Heart right ventricle (tissue), 16 donors: ENCODE results near the gene NKPD1. TPM values are rescaled to one million over a fixed set of nuclear protein-coding genes. Genes with fewer than 3 reads are reported as not detected.

Experiments used
- ATAC-seq, 8 donors: fragments of 200-7000 bp; cut with Tn5 transposase; one replicate each; pipeline ENCODE4 v1.9.1; 2020; ENCODE audit warnings: mild to moderate bottlenecking in 8 of 8, moderate library complexity in 8 of 8, moderate number of reproducible peaks in 1 of 8
- DNase-seq, 2 donors: peaks; one replicate each; pipeline ENCODE4 v3.0.0-alpha.2; 2020
- H3K27ac ChIP-seq, 10 donors: fragments of 200-600 bp; sonication (generic) in 2 of 10; one replicate each; pipeline versions ENCODE4 v1.5.0 to v1.8.0; 2020 to 2022; ENCODE audit warnings: mild to moderate bottlenecking in 3 of 10
- H3K27me3 ChIP-seq, 7 donors: fragments of 200-600 bp; one replicate each; pipeline ENCODE4 v1.8.0; 2021 to 2022; ENCODE audit warnings: mild to moderate bottlenecking in 2 of 7
- H3K36me3 ChIP-seq, 9 donors: fragments of 200-600 bp; sonication (generic) in 1 of 9; one replicate each; pipeline versions ENCODE4 v1.5.0 to v1.8.0; 2020 to 2022; ENCODE audit warnings: mild to moderate bottlenecking in 2 of 9
- H3K4me1 ChIP-seq, 9 donors: fragments of 200-600 bp; sonication (generic) in 1 of 9; one replicate each; pipeline versions ENCODE4 v1.5.0 to v1.8.0; 2020 to 2022; ENCODE audit warnings: mild to moderate bottlenecking in 4 of 9
- H3K4me3 ChIP-seq, 10 donors: fragments of 200-600 bp; sonication (generic) in 2 of 10; one replicate each; pipeline versions ENCODE4 v1.5.0 to v1.8.0; 2020 to 2022; ENCODE audit warnings: mild to moderate bottlenecking in 7 of 10, moderate library complexity in 2 of 10
- H3K9me3 ChIP-seq, 11 donors: fragments of 200-600 bp in 10 of 11; sonication (generic) in 2 of 11; one replicate each; pipeline versions ENCODE4 v1.5.0 to v1.8.0; 2013 to 2022; ENCODE audit warnings: mild to moderate bottlenecking in 2 of 11, control low read depth in 1 of 11, moderate library complexity in 1 of 11
- WGBS, 2 donors: extraction: QIAGEN DNeasy Blood & Tissue Kit; methylation state at CpG; one replicate each; pipeline ENCODE4 v1.1.7; 2013; ENCODE audit warnings: inconsistent platforms in 1 of 2; 5-methylcytosine and 5-hydroxymethylcytosine counted together
- intact Hi-C, 10 donors: fragments of 100-400 bp; cut with DNase I; formaldehyde crosslinking; loops; one replicate each; pipeline versions ENCODE4 v1.11.1 to v1.14.2; 2022
- polyA plus RNA-seq, 2 donors: library from polyadenylated mRNA; stranded (reverse); fragments of 200-250 nt; gene quantifications; one replicate each; pipeline ENCODE4 v1.2.3, GENCODE V29; 2013
- total RNA-seq, 10 donors: library from RNA; stranded (reverse); fragmentation: NEBNext Ultra II Directional in 3 of 10; extraction: Animal tissue kit (Norgen Biotek cat#: 25700) in 3 of 10; gene quantifications; one replicate each; pipeline versions ENCODE4 v1.2.1 to v1.2.4, GENCODE V29; 2021 to 2023
- TF ChIP-seq, protein P1 (sequence below), 9 donors: fragments of 200-600 bp; sonication (generic) in 2 of 9; IDR thresholded peaks; one replicate each; pipeline versions ENCODE4 v1.5.0 to v1.8.0; 2021 to 2022; ENCODE audit warnings: antibody characterized with exemption in 9 of 9, mild to moderate bottlenecking in 5 of 9, moderate library complexity in 1 of 9
- donor health status: Arrhythmogenic right ventricular cardiomyopathy.
- donor health status: ischemic (EF 13 %, LVEDD 7.1; RV severe dilation, severe dysfunction).
- donor health status: healthy with polysubstance abuse.
- donor health status: DM: no; HTN: yes; CAD: no.
- donor health status: DM: no; HTN: no; CAD: no.
- donor health status: ischemic (EF 25% LVEDD 6.9; RV normal size, moderate dysfunction).
- donor health status: ischemic (EF 25% LVEDD 5.7; RV mildly dilated, moderate dysfunction).
- donor health status: healthy.
- donor health status: DM: yes; HTN: yes; CAD: no.
- donor health status: Ischemic cardiomyopathy.
- donor health status: ischemic (EF 35%, LVEDD 5.7; RV mildly dilated, moderate dysfunction).
- donor health status: nonischemic (EF 11% LVEDD 7.7; RV severe dilation, severe dysfunction).
- donor health status: DM: yes; HTN: yes; CAD: no.
- donor health status: PGD.
- donor health status: ischemic (EF 29% LVEDD 5.4; RV normal size, mild dysfunction).
- donor health status: nonischemic (EF 23%, LVEDD 6.1; RV moderate dilation, normal function).

Gene NKPD1
- total and polyA plus RNA-seq, 12 donors = 0.06 to 0.09 (median 0.07) TPM; not detected in 7

DNA sequence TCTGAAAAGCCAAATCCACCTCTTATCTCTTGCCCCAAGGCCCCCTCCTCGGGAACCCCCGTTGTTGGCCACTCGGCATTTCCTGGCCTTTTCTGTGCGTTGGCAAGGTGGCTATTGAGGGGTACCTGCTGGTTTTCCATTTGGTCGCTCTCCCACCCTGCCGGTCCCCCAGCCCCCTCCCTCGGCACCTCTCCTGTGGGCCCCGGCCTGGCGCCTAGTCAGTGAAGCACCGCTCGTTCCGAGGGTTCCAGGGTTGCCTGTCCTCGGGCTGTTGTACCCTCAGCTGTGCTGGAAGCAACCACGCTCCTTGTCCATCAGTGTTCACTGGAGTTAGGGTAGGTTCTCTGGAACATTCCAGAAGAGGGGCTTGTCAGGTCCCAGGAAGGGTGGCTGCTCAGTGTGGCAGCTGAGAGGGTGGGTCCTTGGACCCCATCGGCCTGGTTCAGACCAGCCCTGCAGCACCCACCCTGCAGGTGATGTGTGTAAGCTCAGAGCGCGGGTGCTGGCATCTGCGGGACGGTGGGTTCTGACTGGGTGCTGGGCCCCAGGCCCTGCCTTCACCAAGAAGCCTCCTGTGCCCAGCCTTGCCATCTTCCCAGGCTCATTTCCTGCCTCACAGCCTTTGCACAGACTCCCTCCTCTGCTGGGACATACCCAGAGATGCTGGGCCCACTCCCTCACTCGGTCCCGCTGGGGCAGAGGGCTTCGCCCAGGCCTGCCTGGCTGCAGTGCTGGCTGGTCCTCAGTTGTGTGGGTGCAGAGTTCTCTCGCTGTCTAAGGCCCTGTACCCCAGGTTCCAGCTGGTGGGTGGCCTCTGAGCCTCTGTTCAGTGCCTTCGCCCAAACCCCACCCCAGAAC lies 21.3 kb downstream of the NKPD1 start:
- no peaks in the 10 kb centered on the region for H3K27me3 ChIP-seq
- TF ChIP-seq, protein P1, sequence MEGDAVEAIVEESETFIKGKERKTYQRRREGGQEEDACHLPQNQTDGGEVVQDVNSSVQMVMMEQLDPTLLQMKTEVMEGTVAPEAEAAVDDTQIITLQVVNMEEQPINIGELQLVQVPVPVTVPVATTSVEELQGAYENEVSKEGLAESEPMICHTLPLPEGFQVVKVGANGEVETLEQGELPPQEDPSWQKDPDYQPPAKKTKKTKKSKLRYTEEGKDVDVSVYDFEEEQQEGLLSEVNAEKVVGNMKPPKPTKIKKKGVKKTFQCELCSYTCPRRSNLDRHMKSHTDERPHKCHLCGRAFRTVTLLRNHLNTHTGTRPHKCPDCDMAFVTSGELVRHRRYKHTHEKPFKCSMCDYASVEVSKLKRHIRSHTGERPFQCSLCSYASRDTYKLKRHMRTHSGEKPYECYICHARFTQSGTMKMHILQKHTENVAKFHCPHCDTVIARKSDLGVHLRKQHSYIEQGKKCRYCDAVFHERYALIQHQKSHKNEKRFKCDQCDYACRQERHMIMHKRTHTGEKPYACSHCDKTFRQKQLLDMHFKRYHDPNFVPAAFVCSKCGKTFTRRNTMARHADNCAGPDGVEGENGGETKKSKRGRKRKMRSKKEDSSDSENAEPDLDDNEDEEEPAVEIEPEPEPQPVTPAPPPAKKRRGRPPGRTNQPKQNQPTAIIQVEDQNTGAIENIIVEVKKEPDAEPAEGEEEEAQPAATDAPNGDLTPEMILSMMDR (IDR thresholded peaks at IDR 0.05) = no peak
- ATAC-seq (no peak), DNase-seq (no peak)
- intact Hi-C loops = no loop called here
- peaks cover 0 to 48% (median 8%) of the 10 kb centered on the region in 9 donors for H3K36me3 ChIP-seq
- WGBS, 2 donors = 94 to 96% methylated on average over 24 of the region's 24 CpGs
- peaks cover 6 to 28% (median 21%) of the 10 kb centered on the region in 9 donors for H3K4me1 ChIP-seq
- H3K4me3 ChIP-seq = no peak overlapping the region
- H3K27ac ChIP-seq = no peak overlapping the region
- H3K9me3 ChIP-seq = no peaks in the 10 kb centered on the region

DNA sequence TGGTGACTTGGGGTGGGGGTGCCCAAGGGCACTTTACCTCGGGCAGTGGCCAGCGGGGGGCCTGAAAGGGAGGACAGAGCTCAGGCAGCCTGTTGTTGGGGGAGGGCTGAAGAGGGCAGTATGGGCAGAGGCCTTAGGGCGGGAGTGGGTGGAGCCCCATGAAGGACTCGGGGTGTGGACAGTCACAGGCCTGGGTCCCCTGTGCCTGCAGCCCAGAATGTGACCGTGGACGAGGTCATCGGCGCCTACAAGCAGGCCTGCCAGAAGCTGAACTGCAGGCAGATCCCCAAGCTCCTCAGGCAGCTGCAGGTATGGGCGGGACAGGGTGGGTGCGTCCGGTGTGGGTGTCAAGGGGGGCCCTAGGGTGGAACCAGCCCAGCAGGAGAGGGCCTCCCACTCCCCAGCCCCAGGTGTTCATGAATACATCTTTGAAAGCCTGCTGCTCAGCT lies 22.5 kb downstream of the NKPD1 start:
- ATAC-seq = no peak
- H3K4me1 ChIP-seq = peaks cover 6 to 28% (median 21%) of the 10 kb centered on the region in 9 donors
- no peak overlapping the region for H3K4me3 ChIP-seq
- peaks cover 0 to 36% (median 8%) of the 10 kb centered on the region in 9 donors for H3K36me3 ChIP-seq
- H3K27ac ChIP-seq = peak overlapping the region in 2 of 10 donors; percentile 10 to 65
- 84 to 85% methylated on average over 11 of the region's 11 CpGs for WGBS, 2 donors
- H3K27me3 ChIP-seq = no peaks in the 10 kb centered on the region
- no peaks in the 10 kb centered on the region for H3K9me3 ChIP-seq
- no peak for DNase-seq
- TF ChIP-seq, protein P1 (IDR thresholded peaks at IDR 0.05) = no peak
- intact Hi-C loops = no loop called here

DNA sequence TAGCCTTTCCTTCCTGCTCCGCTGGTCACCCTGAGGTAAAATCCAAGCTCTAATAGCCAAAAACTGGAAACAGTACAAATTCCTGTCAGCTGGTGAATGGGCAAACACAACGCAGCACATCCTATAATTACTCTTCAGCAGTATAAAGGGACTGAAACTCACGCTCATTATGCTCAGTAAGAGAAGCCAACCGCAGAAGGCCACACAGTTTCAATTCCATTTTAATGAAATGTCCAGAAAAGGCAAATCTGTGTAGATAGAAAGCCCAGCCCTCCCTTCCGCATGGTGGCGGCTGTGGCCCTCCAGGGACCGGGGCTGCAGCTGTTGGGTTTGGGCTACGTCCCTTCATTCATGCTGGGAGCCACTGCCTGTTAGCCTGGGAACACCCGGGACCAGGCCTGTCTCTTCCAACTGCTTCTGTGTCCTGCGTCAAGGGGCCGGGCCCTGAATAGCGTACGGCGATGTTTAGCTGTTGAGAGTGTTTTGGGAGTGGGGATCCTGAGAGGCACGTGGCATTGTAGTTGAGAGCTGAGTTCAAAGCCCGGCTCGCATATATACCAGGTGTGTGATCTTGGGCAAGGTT lies 23.5 kb downstream of the NKPD1 start:
- TF ChIP-seq, protein P1 (IDR thresholded peaks at IDR 0.05) = no peak
- DNase-seq (peak; percentile 61 to 68), ATAC-seq (peak; percentile 64 to 88 (median 82))
- intact Hi-C loops = loop anchor here in 1 of 10 donors (2.0 kb wide), 1 partner anchor 44 kb away; the partner anchor contains the start of gene PPP1R37
- Histone ChIP-seq H3K4me1 (peaks cover 6 to 28% (median 21%) of the 10 kb centered on the region in 9 donors), H3K27ac (peak overlapping the region in 9 of 10 donors; percentile 44 to 70 (median 65)), H3K36me3 (peaks cover 0 to 26% (median 3%) of the 10 kb centered on the region in 9 donors), H3K4me3 (peak overlapping the region in 3 of 10 donors; percentile 5 to 34 (median 10)), H3K27me3 (no peaks in the 10 kb centered on the region), H3K9me3 (no peaks in the 10 kb centered on the region)
- 51 to 58% methylated on average over 17 of the region's 17 CpGs for WGBS, 2 donors

DNA sequence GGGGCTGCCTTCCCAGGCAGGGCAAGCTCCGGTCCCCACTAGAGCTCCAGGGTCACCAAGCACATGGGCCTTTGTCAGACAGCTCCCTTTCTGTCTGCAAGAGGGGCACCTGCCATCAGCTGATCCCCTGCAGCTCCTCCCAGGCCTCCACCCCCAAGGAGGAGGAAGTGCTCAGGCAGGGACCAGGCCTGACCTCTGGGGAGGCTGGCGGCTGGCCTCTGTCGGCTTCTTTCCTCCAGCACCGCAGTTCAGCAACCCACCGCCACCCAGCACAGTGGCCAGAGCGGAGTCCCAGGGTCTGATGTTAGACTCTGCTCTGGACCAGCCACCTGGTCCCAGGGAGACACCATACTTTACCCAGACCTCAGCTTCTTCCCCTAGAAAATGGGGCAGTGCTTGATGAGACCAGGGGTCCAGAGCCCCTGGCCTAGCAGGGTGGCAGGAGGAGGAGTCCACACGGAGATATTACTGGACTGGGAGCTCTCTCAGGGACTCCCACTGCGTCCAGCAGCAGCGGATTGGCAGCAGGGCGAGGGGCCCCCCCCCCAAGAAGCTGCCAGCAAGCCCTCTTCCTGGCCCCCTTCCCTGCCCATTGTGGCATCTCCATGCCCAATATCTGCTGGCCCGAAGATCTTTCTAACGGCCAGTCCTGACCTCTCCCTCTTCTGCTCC lies 24.1 kb downstream of the NKPD1 start:
- 57 to 68% methylated on average over 12 of the region's 12 CpGs for WGBS, 2 donors
- Histone ChIP-seq H3K27me3 (no peaks in the 10 kb centered on the region), H3K27ac (peak overlapping the region in 9 of 10 donors; percentile 44 to 70 (median 65)), H3K4me3 (peak overlapping the region in 3 of 10 donors; percentile 5 to 34 (median 10)), H3K9me3 (no peaks in the 10 kb centered on the region), H3K4me1 (peaks cover 6 to 28% (median 21%) of the 10 kb centered on the region in 9 donors), H3K36me3 (peaks cover 0 to 19% (median 0%) of the 10 kb centered on the region in 9 donors)
- intact Hi-C loops = loop anchor here in 1 of 10 donors (2.0 kb wide), 1 partner anchor 44 kb away; the partner anchor contains the start of gene PPP1R37
- ATAC-seq (peak in 5 of 8 donors; percentile 3 to 28 (median 13)), DNase-seq (no peak)
- TF ChIP-seq, protein P1 (IDR thresholded peaks at IDR 0.05) = no peak
